HG03520 (cell line): ENCODE results near the gene KHNYN.
"Not testable (repeated sequence)": the region's sequence is repeated elsewhere in the genome, so short reads cannot be mapped to it uniquely, and the experiment has no call there.

ENCODE experiments used
- ATAC-seq: cut with Tn5 transposase; IDR thresholded peaks from one replicate; pipeline ENCODE4 v1.9.1; 2021; ENCODE audit warnings: mild to moderate bottlenecking, moderate library complexity; ENCODE audit not compliant: unreplicated experiment

KHNYN gene

DNA sequence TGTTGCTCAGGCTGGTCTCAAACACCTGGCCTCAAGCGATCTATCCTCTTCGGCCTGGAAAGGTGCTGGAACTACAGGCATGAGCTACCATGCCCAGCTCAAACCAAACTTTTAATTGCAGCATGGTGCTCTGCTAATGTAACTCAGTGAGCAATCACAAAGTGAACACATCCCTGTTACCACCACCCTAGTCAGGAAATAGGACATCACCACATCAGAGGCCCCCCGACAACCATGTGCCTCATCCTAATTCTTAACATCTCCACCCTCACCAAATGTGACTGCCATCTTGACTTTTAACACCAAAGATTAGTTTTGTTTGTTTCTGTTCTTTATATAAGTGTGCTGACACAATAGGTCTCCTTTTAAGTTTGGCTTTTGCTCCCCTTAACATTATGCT is 35.6 kb downstream of the KHNYN start:
- no peak for ATAC-seq

DNA sequence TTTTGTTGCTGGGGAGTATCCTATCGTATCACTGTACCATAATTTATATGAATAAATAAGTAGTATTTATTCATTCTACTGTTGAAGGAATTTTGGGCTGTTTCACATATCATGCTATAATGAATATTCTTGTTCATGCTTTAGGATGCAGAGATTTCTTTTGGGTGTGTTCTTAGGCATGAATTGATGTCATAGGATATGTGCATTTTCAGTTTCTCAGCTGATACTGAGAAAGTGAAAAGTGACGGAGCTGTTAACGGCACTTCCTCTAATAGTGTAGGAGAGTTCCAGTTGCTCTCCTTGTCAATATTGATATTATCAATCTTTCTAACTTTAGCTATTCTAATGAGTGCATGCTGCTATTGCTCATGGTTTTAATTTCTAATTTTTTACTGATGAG is 36.1 kb downstream of the KHNYN start:
- no peak for ATAC-seq

DNA sequence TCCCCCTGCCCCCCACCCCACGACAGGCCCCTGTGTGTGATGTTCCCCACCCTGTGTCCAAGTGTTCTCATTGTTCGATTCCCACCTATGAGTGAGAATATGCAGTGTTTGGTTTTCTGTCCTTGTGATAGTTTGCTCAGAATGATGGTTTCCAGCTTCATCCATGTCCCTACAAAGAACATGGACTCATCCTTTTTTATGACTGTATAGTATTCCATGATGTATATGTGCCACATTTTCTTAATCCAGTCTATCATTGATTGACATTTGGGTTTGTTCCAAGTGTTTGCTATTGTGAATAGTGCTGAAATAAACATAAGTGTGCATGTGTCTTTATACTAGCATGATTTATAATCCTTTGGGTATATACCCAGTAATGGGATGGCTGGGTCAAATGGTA is 40.7 kb downstream of the KHNYN start:
- ATAC-seq: not testable (repeated sequence)

DNA sequence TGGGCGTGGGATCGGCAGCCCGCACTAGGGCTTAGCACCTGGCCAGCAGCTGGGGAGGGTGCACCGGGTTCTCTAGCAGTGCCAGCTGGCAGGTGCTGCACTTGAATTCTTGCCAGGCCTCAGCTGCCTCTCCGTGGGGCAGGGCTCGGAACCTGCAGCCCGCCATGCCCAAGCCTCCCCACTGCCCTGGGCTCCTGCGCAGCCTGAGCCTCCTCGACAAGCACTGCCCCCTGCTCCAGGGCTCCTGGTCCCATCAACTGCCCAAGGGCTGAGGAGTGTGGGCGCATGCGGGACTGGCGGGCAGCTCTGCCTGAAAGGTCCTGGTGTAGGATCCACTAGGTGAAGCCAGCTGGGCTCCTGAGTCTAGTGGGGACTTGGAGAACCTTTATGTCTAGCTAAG is 43.5 kb downstream of the KHNYN start:
- ATAC-seq: no peak

DNA sequence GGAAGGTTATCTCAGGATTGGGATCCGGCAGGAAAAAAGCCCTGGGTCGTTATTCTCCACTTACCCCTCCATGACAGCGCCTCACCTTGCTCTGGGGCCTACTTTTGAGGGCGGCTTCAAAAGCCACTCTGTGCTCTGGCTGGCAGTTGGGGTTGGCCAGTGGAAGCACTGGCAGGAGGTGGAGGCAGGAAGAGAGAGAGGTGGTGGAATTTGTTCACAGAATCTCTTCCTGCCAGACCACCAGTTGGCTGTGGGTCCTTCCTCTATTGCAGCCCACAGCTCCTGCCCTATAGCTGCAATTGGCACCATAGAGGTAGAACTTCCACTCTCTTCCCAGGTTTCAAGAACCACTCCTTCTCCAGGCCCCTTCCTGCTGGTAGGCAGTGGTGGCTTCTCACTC is 45.5 kb downstream of the KHNYN start:
- no peak for ATAC-seq

DNA sequence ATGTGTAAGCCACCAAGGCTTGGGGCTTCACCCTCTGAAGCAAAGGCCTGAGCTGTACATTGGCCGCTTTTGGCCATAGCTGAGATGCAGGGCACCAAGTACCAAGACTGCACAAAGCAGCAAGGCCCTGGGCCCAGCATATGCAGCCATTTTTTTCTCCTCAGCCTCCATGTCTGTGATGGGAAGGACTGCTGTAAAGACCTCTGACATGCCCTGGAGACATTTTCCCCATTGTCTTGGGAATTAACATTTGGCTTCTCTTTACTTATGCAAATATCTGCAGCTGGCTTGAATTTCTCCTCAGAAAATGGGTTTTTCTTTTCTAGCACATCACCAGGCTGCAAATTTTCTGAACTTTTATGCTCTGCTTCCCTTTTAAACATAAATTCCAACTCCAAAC is 50.2 kb downstream of the KHNYN start:
- ATAC-seq: not testable (repeated sequence)

DNA sequence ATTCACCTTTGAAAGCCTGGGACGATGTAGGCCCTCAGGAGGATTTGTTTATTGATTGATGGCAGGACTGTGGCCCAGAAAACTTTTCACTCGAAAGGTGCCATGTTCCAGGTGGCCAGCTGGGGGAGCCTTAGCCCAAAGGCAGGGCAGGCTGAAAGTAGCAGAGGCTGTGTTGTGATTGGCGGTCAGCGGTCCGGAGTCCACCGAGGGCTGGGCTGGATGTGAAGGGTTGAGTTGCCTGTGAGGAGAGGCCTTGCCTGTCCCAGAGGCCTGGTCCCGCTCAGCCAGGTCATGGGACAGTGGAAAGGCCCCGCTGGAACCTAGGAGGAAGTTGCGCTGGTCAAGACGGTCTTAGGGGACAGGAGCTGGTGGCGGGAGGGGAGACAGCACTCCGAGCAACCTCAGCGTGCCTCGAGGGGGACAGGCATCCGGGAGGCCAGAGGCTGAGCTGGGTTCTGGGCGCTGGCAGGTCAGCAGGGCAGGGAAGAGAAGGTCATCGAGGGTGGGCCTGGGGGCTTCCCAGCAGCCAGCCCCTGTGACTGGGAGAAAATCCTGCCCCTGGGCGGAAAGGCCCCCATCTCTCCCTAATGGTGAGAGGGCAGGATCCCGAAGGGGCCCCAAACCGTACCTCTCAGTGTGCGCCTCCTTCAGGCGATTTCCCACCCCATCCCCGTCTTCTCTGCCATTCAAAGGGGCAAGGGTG is 52.0 kb downstream of the KHNYN start:
- peak; percentile 56 for ATAC-seq

DNA sequence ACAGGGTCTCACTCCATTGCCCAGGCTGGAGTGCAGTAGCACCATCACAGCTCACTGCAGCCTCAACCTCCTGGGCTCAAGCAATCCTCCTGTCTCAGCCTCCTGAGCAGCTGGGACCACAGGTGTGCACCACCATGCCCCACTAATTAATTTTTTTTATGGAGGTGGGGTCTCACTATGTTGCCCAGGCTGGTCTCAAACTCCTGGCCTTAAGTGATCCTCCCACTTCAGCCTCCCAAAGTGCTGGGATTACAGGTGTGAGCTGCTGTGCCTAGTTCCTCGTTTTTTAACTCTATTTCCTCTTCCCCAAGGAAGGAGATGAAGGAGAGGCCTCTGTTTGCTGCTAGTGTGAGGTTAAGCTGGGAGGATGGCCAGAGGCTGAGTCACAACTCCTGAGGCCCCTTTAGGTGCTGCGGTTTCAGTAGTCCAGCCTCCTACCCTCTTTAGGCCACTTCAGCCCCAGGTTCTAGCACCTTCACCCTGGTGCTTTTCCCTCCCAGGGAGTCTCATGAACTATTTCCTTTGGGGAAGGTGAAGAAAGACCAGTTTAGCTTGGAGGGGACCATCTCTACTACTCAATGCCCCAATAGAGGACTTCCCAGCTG is 53.0 kb downstream of the KHNYN start:
- ATAC-seq: not testable (repeated sequence)

DNA sequence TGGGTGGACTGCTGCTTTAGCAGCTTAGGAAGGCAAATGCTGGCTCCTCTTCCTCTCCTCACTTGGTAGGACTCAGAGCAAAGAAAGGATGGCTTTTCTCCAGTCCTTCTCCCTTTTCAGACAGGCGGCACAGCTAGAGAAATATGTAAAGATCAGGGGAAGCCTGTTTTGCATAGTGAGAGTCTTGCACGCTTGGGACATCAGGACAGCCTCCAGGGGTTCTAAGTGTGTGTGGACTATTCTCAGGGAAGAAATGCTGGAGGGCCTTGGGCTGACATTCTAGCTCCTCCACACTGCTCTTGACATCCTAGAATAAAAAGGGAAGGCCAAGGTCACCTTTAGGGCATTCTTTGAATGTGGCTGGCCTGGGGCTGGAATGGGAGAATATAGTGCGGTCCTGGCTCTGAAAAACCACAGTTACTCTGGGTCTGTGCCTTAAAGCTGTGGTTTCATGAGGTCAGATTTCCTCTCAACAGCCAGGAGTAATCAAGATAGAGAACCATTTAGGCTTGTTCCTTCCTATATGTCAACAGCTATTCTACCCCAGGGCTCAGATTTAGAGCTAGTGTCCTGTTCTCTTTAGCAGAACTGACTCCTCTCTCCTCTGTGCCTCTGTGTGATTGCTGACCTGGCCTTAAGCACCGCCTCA is 54.0 kb downstream of the KHNYN start:
- ATAC-seq: no peak
